Heart left ventricle (tissue), 13 donors: ENCODE data around the gene DNAJB13.

ENCODE experiments used
- CTCF ChIP-seq, 12 donors: fragments of 200-600 bp; sonication (generic) in 4 of 12; IDR thresholded peaks; one replicate each; pipeline versions ENCODE4 v1.5.0 to v1.8.0; 2018 to 2022; ENCODE audit warnings: antibody characterized with exemption in 12 of 12, mild to moderate bottlenecking in 5 of 12
- POLR2A ChIP-seq, 2 donors: fragments of 450-650 bp; IDR thresholded peaks; one replicate each; pipeline ENCODE4 v1.6.1; 2017; ENCODE audit warnings: antibody characterized with exemption in 2 of 2, mild to moderate bottlenecking in 2 of 2, moderate library complexity in 2 of 2
- donor health status: ischemic (EF 13 %, LVEDD 7.1; RV severe dilation, severe dysfunction).
- donor health status: DM: no; HTN: yes; CAD: no.
- donor health status: DM: no; HTN: no; CAD: no.
- donor health status: ischemic (EF 25% LVEDD 6.9; RV normal size, moderate dysfunction).
- donor health status: ischemic (EF 25% LVEDD 5.7; RV mildly dilated, moderate dysfunction).
- donor health status: ischemic (EF 35%, LVEDD 5.7; RV mildly dilated, moderate dysfunction).
- donor health status: nonischemic (EF 11% LVEDD 7.7; RV severe dilation, severe dysfunction).
- donor health status: DM: yes; HTN: yes; CAD: no.
- donor health status: PGD.
- donor health status: ischemic (EF 29% LVEDD 5.4; RV normal size, mild dysfunction).
- donor health status: nonischemic (EF 23%, LVEDD 6.1; RV moderate dilation, normal function).

DNA sequence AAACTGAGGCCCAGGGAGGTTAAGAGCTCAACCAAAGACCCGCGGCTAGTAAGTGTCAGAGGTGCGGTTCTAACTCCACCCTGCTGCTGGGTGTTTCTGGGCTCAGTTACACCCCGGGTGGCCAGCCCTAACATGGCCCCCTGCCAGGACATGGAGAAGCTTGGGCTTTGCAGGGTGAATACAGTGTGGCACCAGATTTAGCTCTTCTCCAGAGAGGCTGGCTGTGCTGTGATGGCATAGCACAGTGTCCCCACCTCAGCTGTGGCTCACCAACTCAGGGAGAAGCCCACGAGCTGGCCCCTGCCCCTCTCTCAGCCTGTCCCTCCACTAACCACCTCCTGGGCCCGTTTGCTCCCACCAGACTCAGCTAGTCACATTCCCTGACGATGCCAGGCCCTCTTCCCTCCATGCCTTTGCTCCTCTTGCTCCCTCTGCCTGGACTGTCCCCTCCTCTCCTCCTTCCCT, 51.0 kb downstream of the DNAJB13 start:
- TF ChIP-seq CTCF (IDR thresholded peaks at IDR 0.05) (no peak), POLR2A (IDR thresholded peaks at IDR 0.05) (no peak)
